Measurements from ENCODE around the gene HSPG2. TPM values are rescaled to one million over a fixed set of nuclear protein-coding genes. Genes with fewer than 3 reads are reported as not detected.

Gene HSPG2
- total and polyA plus RNA-seq, 2 of the 8 experiments (the other 6 are each of a cell fraction or from before 2014, with no cell fraction given): 17.8 to 111 TPM

- Histone ChIP-seq H2AK5ac (ENCODE audit: low read depth, low read length) (no peak overlapping the region), H3K23ac (ENCODE audit: insufficient read length) (no peak overlapping the region), H2BK120ac (replicated peaks; ENCODE audit: low read depth, low read length) (no peak overlapping the region), H3K27me3 (replicated peaks in 1 of 4; ENCODE audit: control insufficient read depth in 3 of 4, extremely low read depth in 1 of 4, insufficient read depth in 3 of 4, low read length in 3 of 4) (no peaks in the 10 kb centered on the region), H3K9me3 (ENCODE audit: insufficient read depth in 2 of 2, low read depth in 1 of 2, low read length in 1 of 2) (no peaks in the 10 kb centered on the region), H3K23me2 (ENCODE audit: low read depth, low read length) (0 out of 2 replicates have a peak, but pooled peaks cover 2% of the 10 kb centered on the region), H2AFZ (ENCODE audit: low read length) (no peak overlapping the region), H3K4me3 (ENCODE audit: extremely low read depth in 1 of 4, insufficient read depth in 2 of 4, low read depth in 3 of 4, low read length in 4 of 4) (no peak overlapping the region), H2BK12ac (ENCODE audit: low read depth, low read length) (no peak overlapping the region), H3K14ac (ENCODE audit: insufficient read length) (no peak overlapping the region), H2BK5ac (ENCODE audit: low read depth, low read length) (no peak overlapping the region; the same call in 1 of the 2 replicates), H3K4me2 (ENCODE audit: insufficient read depth in 1 of 2, low read depth in 2 of 2, low read length in 2 of 2) (no peak overlapping the region), H3K79me2 (ENCODE audit: control insufficient read depth in 1 of 2, insufficient read depth in 2 of 2, low read length in 2 of 2) (no peaks in the 10 kb centered on the region), H3K36me3 (ENCODE audit: control insufficient read depth in 2 of 4, insufficient read depth in 4 of 4, low read length in 3 of 4) (peaks cover 17 to 68% (median 48%) of the 10 kb centered on the region in 4 experiments), H3K4ac (replicated peaks; ENCODE audit: insufficient read length, low read depth, low read length) (no peak overlapping the region), H3K4me1 (replicated peaks in 1 of 4; ENCODE audit: control insufficient read depth in 3 of 4, insufficient read depth in 4 of 4, low read length in 3 of 4) (no peaks in the 10 kb centered on the region), H3K27ac (ENCODE audit: low read depth, low read length) (no peak overlapping the region), H2BK15ac (ENCODE audit: low read length) (no peak overlapping the region), H3K56ac (replicated peaks; ENCODE audit: insufficient read length, low read depth, low read length) (no peak overlapping the region), H3K18ac (ENCODE audit: extremely low read depth, low read length) (no peak overlapping the region), H4K20me1 (replicated peaks in 1 of 2; ENCODE audit: control insufficient read depth in 1 of 2, insufficient read depth in 2 of 2, low read length in 2 of 2) (peaks cover 0 to 6% of the 10 kb centered on the region in 2 experiments), H4K8ac (ENCODE audit: extremely low read depth, insufficient read depth, low read length) (no peak overlapping the region), H4K5ac (ENCODE audit: insufficient read length, low read depth, low read length) (no peak overlapping the region), H4K91ac (replicated peaks; ENCODE audit: insufficient read length, low read length) (no peak overlapping the region), H3K79me1 (ENCODE audit: low read depth, low read length) (no peaks in the 10 kb centered on the region), H2BK20ac (ENCODE audit: low read length) (no peak overlapping the region), H3K9ac (replicated peaks in 1 of 4; ENCODE audit: extremely low read depth in 1 of 4, low read depth in 3 of 4, low read length in 3 of 4) (no peak overlapping the region)
- 90% methylated on average over 11 of the region's 11 CpGs; no CpG with 5 or more reads in 1 of the 2 experiments for WGBS, 2 experiments (ENCODE audit: extremely low coverage in 1 of 2, insufficient coverage in 1 of 2, insufficient read length in 1 of 2, insufficient replicate concordance in 2 of 2, low coverage in 1 of 2, low lambda C conversion rate in 2 of 2, missing lambda C conversion rate in 1 of 2)
- FAIRE-seq (no peak), DNase-seq (ENCODE audit: low read depth in 1 of 2, low spot score in 2 of 2) (no peak)
- CTCF ChIA-PET (ENCODE audit: partially characterized antibody): interaction anchor here (1.3 kb wide), 1 partner anchor 84 kb away, joined by 5 read pairs; no protein-coding TSS in a partner anchor
- POLR2A ChIA-PET (ENCODE audit: partially characterized antibody): no interaction called here
- TF ChIP-seq TAF1 (IDR thresholded peaks at IDR 0.05; ENCODE audit: low read depth, low read length) (no peak), NANOG (IDR thresholded peaks at IDR 0.05; ENCODE audit: insufficient read depth, low read depth, low read length, poor library complexity, severe bottlenecking) (no peak), EZH2 (IDR thresholded peaks at IDR 0.05; ENCODE audit: low read depth, low read length, severe bottlenecking) (no peak), BCL11A (IDR thresholded peaks at IDR 0.05; ENCODE audit: low read depth in 2 of 2, low read length in 2 of 2) (no peak), EGR1 (IDR thresholded peaks at IDR 0.05; ENCODE audit: borderline replicate concordance, low read depth, low read length) (no peak), EP300 (IDR thresholded peaks at IDR 0.05; ENCODE audit: borderline replicate concordance in 1 of 2, low read depth in 2 of 2, low read length in 2 of 2) (no peak), CTBP2 (IDR thresholded peaks at IDR 0.05; ENCODE audit: borderline replicate concordance, insufficient read depth, insufficient read length, low read length) (no peak), PHF8 (conservative IDR thresholded peaks at IDR 0.05; ENCODE audit: low read depth, low read length) (no peak), CHD2 (IDR thresholded peaks at IDR 0.05; ENCODE audit: low read length) (no peak), TEAD4 (IDR thresholded peaks at IDR 0.05; ENCODE audit: low read depth, low read length) (no peak), SAP30 (IDR thresholded peaks at IDR 0.05; ENCODE audit: insufficient read depth, insufficient replicate concordance, low read length) (no peak), ASH2L (IDR thresholded peaks at IDR 0.05; ENCODE audit: low read length) (no peak), SUZ12 (IDR thresholded peaks at IDR 0.05; ENCODE audit: low read length) (no peak)
These were observed 58.2 kb downstream of the HSPG2 start for GRCh38 chr1:21878840-21879478.
